H9 (cell line): ENCODE measurements around the gene STIMATE. TPM values are rescaled to one million over a fixed set of nuclear protein-coding genes. Genes with fewer than 3 reads are reported as not detected.

ENCODE experiments used
- DNase-seq: peaks from one replicate; pipeline ENCODE4 v3.0.0-alpha.2; 2017
- H2AFZ ChIP-seq: one replicate; pipeline ENCODE4 v1.6.1; 2013; ENCODE audit warnings: mild to moderate bottlenecking, low read length, control low read depth, moderate library complexity
- H2AK5ac ChIP-seq: 2 replicates; pipeline ENCODE4 v1.6.1; 2013; ENCODE audit warnings: low read length, control low read depth, mixed read lengths; ENCODE audit not compliant: insufficient read length
- H2BK120ac ChIP-seq: one replicate; pipeline ENCODE4 v1.6.1; 2013; ENCODE audit warnings: low read depth, mild to moderate bottlenecking, low read length, control low read depth, inconsistent platforms; ENCODE audit not compliant: poor library complexity, severe bottlenecking
- H2BK12ac ChIP-seq: 2 replicates; pipeline ENCODE4 v1.6.1; 2013; ENCODE audit warnings: low read length, control low read depth, mixed read lengths, low read depth; ENCODE audit not compliant: insufficient read length
- H2BK15ac ChIP-seq: 2 replicates; pipeline ENCODE4 v1.6.1; 2013; ENCODE audit warnings: low read depth, low read length, control low read depth
- H2BK20ac ChIP-seq: one replicate; pipeline ENCODE4 v1.6.1; 2013; ENCODE audit warnings: low read depth, mild to moderate bottlenecking, low read length, control low read depth, inconsistent platforms; ENCODE audit not compliant: poor library complexity, severe bottlenecking
- H2BK5ac ChIP-seq: 2 replicates; pipeline ENCODE4 v1.6.1; 2013; ENCODE audit warnings: low read length, control low read depth, mixed read lengths; ENCODE audit not compliant: insufficient read length
- H3K14ac ChIP-seq: 2 replicates; pipeline ENCODE4 v1.6.1; 2013; ENCODE audit warnings: low read length, control low read depth; ENCODE audit not compliant: insufficient read depth
- H3K18ac ChIP-seq: 2 replicates; pipeline ENCODE4 v1.6.1; 2013; ENCODE audit warnings: low read depth, mild to moderate bottlenecking, mixed read lengths, low read length, control low read depth; ENCODE audit not compliant: insufficient read length
- H3K23ac ChIP-seq: 2 replicates; pipeline ENCODE4 v1.6.1; 2013; ENCODE audit warnings: low read length, control low read depth, mixed read lengths, low read depth; ENCODE audit not compliant: insufficient read length
- H3K23me2 ChIP-seq: 2 replicates; pipeline ENCODE4 v1.6.1; 2013; ENCODE audit warnings: low read depth, mild to moderate bottlenecking, mixed read lengths, low read length, control low read depth; ENCODE audit not compliant: insufficient read length, poor library complexity, severe bottlenecking
- H3K27ac ChIP-seq: 2 replicates; pipeline ENCODE4 v1.5.1; 2013; ENCODE audit warnings: low read length, control low read depth, mixed read lengths, low read depth; ENCODE audit not compliant: insufficient read length
- H3K27me3 ChIP-seq: 2 replicates; pipeline ENCODE4 v1.6.1; 2013; ENCODE audit warnings: low read length, control low read depth, inconsistent platforms; ENCODE audit not compliant: insufficient read depth
- H3K4ac ChIP-seq: 2 replicates; pipeline ENCODE4 v1.6.1; 2013; ENCODE audit warnings: low read depth, mild to moderate bottlenecking, control low read depth, inconsistent platforms, low read length, moderate library complexity
- H3K4me1 ChIP-seq: 2 replicates; pipeline ENCODE4 v1.6.1; 2013; ENCODE audit warnings: low read length, control low read depth, inconsistent platforms; ENCODE audit not compliant: insufficient read depth
- H3K4me2 ChIP-seq: 2 replicates; pipeline ENCODE4 v1.6.1; 2013; ENCODE audit warnings: low read length, control low read depth, mixed read lengths; ENCODE audit not compliant: insufficient read length, insufficient read depth
- H3K56ac ChIP-seq: 2 replicates; pipeline ENCODE4 v1.6.1; 2013; ENCODE audit warnings: low read depth, mild to moderate bottlenecking, mixed read lengths, low read length, control low read depth; ENCODE audit not compliant: insufficient read length
- H3K79me1 ChIP-seq: 2 replicates; pipeline ENCODE4 v1.6.1; 2013; ENCODE audit warnings: low read depth, mild to moderate bottlenecking, moderate library complexity, low read length, control low read depth, inconsistent platforms; ENCODE audit not compliant: insufficient read depth, poor library complexity, severe bottlenecking
- H3K79me2 ChIP-seq: 2 replicates; pipeline ENCODE4 v1.6.1; 2013; ENCODE audit warnings: low read length, control low read depth, inconsistent platforms; ENCODE audit not compliant: insufficient read depth
- H3K9ac ChIP-seq: 2 replicates; pipeline ENCODE4 v1.6.1; 2013; ENCODE audit warnings: low read length, control low read depth, mixed read lengths; ENCODE audit not compliant: insufficient read length; ENCODE audit errors: extremely low read depth
- H3K9me3 ChIP-seq: one replicate; pipeline ENCODE4 v1.6.1; 2013; ENCODE audit warnings: low read depth, low read length, inconsistent platforms; ENCODE audit not compliant: control insufficient read depth
- H3T11ph ChIP-seq: one replicate; pipeline ENCODE4 v1.6.1; 2013; ENCODE audit warnings: mild to moderate bottlenecking, low read length, control low read depth, inconsistent platforms
- H4K20me1 ChIP-seq: one replicate; pipeline ENCODE4 v1.6.1; 2013; ENCODE audit not compliant: control insufficient read depth, insufficient read length, insufficient read depth
- H4K5ac ChIP-seq: 2 replicates; pipeline ENCODE4 v1.6.1; 2013; ENCODE audit warnings: low read depth, mild to moderate bottlenecking, mixed read lengths, low read length, control low read depth; ENCODE audit not compliant: insufficient read length
- H4K8ac ChIP-seq: replicated peaks from 2 replicates; pipeline ENCODE4 v1.6.1; 2013; ENCODE audit warnings: low read length, control low read depth, mixed read lengths, low read depth; ENCODE audit not compliant: insufficient read length
- H4K91ac ChIP-seq: 2 replicates; pipeline ENCODE4 v1.6.1; 2013; ENCODE audit warnings: low read depth, mild to moderate bottlenecking, moderate library complexity, mixed read lengths, low read length, control low read depth; ENCODE audit not compliant: insufficient read length
- H3K27ac Mint-ChIP-seq, 3 experiments: 2 replicates in 2 of 3; 3 replicates in 1 of 3; pipeline ENCODE4 v1.8.0; 2020 to 2021; ENCODE audit warnings: mixed read lengths in 3 of 3, mild to moderate bottlenecking in 1 of 3, moderate library complexity in 1 of 3
- H3K27me3 Mint-ChIP-seq: 2 replicates; pipeline ENCODE4 v1.8.0; 2021; ENCODE audit warnings: low read depth, mild to moderate bottlenecking, moderate library complexity, mixed read lengths
- H3K36me3 Mint-ChIP-seq, 3 experiments: 2 replicates in 2 of 3; 3 replicates in 1 of 3; pipeline ENCODE4 v1.8.0; 2020 to 2021; ENCODE audit warnings: low read depth in 3 of 3, mixed read lengths in 3 of 3; ENCODE audit not compliant: insufficient read depth in 1 of 3
- H3K4me1 Mint-ChIP-seq, 2 experiments: 2 replicates each; pipeline ENCODE4 v1.8.0; 2020; ENCODE audit warnings: mixed read lengths in 2 of 2
- H3K4me3 Mint-ChIP-seq, 2 experiments: 2 replicates in 1 of 2; 3 replicates in 1 of 2; pipeline ENCODE4 v1.8.0; 2020 to 2021; ENCODE audit warnings: mild to moderate bottlenecking in 2 of 2, mixed read lengths in 2 of 2, moderate library complexity in 1 of 2
- H3K9me3 Mint-ChIP-seq, 2 experiments: 2 replicates in 1 of 2; 3 replicates in 1 of 2; pipeline ENCODE4 v1.8.0; 2020; ENCODE audit warnings: mild to moderate bottlenecking in 2 of 2, mixed read lengths in 2 of 2, moderate library complexity in 1 of 2
- WGBS: extraction: QIAGEN DNeasy Blood & Tissue Kit; methylation state at CpG from one replicate; pipeline ENCODE4 v1.1.7; 2013; ENCODE audit warnings: missing lambda C conversion rate, low lambda C conversion rate, mixed read lengths; ENCODE audit not compliant: insufficient read length; ENCODE audit errors: extremely low coverage; 5-methylcytosine and 5-hydroxymethylcytosine counted together
- total RNA-seq: library from RNA; stranded (reverse); gene quantifications from 2 replicates; pipeline ENCODE4 v1.2.1, GENCODE V29; 2021
- TF ChIP-seq, protein P1 (sequence below): fragments of 200-600 bp; sonication (generic); conservative IDR thresholded peaks from 3 replicates; pipeline ENCODE4 v1.8.0; 2021; ENCODE audit warnings: antibody characterized with exemption, mild to moderate bottlenecking

Gene STIMATE
- total RNA-seq, 1 experiment from 2014 or later, result 25.6 TPM

- H3K4me3 Mint-ChIP-seq, result no peak overlapping the region
- Histone ChIP-seq H3K23ac (no peak overlapping the region), H4K20me1 (no peaks in the 10 kb centered on the region), H3K79me2 (peaks cover 3% of the 10 kb centered on the region; the same call in 1 of the 2 replicates), H2BK120ac (no peak overlapping the region), H3K14ac (no peak overlapping the region), H2BK12ac (no peak overlapping the region), H2BK15ac (no peak overlapping the region), H3T11ph (no peak overlapping the region), H3K79me1 (peaks cover 15% of the 10 kb centered on the region), H3K9me3 (no peaks in the 10 kb centered on the region), H3K4ac (no peak overlapping the region), H3K23me2 (peaks cover 7% of the 10 kb centered on the region), H3K18ac (no peak overlapping the region), H3K56ac (no peak overlapping the region), H2BK5ac (no peak overlapping the region), H2AFZ (no peak overlapping the region), H3K27me3 (no peaks in the 10 kb centered on the region), H2BK20ac (no peak overlapping the region), H2AK5ac (no peak overlapping the region), H4K8ac (no peak overlapping the region), H4K91ac (no peak overlapping the region), H4K5ac (no peak overlapping the region), H3K4me1 (no peaks in the 10 kb centered on the region; the same call in 1 of the 2 replicates), H3K4me2 (no peak overlapping the region), H3K9ac (no peak overlapping the region), H3K27ac (no peak overlapping the region)
- TF ChIP-seq, protein P1, sequence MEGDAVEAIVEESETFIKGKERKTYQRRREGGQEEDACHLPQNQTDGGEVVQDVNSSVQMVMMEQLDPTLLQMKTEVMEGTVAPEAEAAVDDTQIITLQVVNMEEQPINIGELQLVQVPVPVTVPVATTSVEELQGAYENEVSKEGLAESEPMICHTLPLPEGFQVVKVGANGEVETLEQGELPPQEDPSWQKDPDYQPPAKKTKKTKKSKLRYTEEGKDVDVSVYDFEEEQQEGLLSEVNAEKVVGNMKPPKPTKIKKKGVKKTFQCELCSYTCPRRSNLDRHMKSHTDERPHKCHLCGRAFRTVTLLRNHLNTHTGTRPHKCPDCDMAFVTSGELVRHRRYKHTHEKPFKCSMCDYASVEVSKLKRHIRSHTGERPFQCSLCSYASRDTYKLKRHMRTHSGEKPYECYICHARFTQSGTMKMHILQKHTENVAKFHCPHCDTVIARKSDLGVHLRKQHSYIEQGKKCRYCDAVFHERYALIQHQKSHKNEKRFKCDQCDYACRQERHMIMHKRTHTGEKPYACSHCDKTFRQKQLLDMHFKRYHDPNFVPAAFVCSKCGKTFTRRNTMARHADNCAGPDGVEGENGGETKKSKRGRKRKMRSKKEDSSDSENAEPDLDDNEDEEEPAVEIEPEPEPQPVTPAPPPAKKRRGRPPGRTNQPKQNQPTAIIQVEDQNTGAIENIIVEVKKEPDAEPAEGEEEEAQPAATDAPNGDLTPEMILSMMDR, result peak; percentile 31; the same call in 2 of the 3 replicates
- no peak overlapping the region for H3K27ac Mint-ChIP-seq
- H3K4me1 Mint-ChIP-seq, result peaks cover 10 to 15% of the 10 kb centered on the region in 2 experiments
- H3K27me3 Mint-ChIP-seq, result no peaks in the 10 kb centered on the region; the same call in 1 of the 2 replicates
- H3K9me3 Mint-ChIP-seq, result no peaks in the 10 kb centered on the region
- H3K36me3 Mint-ChIP-seq, result peaks cover 0 to 11% (median 11%) of the 10 kb centered on the region in 3 experiments; a peak in 5 of 7 replicates
- no CpG with 5 or more reads among the region's 8 CpGs for WGBS
- DNase-seq, result no peak
These were observed 4.6 kb downstream of the STIMATE start for GRCh38 chr3:52892625-52893311.
